TTC549 (cell line): Measurements from ENCODE around the gene XXYLT1.
"Not testable (repeated sequence)": the region's sequence is repeated elsewhere in the genome, so short reads cannot be mapped to it uniquely, and the experiment has no call there.

Experiments
- FAIRE-seq: peaks from 2 replicates; lab custom pipeline; 2012; peaks lifted over from hg19 to GRCh38; lab: Jason Lieb, UNC

XXYLT1 gene

GRCh38 chr3:195096484-195097330, 174.3 kb downstream of the XXYLT1 start:
- no peak for FAIRE-seq

GRCh38 chr3:195096053-195096452, 174.9 kb downstream of the XXYLT1 start:
- FAIRE-seq: no peak

- FAIRE-seq: no peak
Observed at GRCh38 chr3:195095704-195096036, 175.3 kb downstream of the XXYLT1 start.

GRCh38 chr3:195095035-195095703, 175.8 kb downstream of the XXYLT1 start:
- FAIRE-seq: no peak

GRCh38 chr3:195094191-195094921, 176.6 kb downstream of the XXYLT1 start:
- no peak for FAIRE-seq

- no peak for FAIRE-seq
Observed at GRCh38 chr3:195093731-195094130, 177.2 kb downstream of the XXYLT1 start.

GRCh38 chr3:195087840-195088601, 182.9 kb downstream of the XXYLT1 start:
- FAIRE-seq: not testable (repeated sequence)

- FAIRE-seq: no peak
Observed at GRCh38 chr3:195087328-195087727, 183.6 kb downstream of the XXYLT1 start.

GRCh38 chr3:195086885-195087284, 184.1 kb downstream of the XXYLT1 start:
- no peak for FAIRE-seq

- FAIRE-seq: no peak
Observed at GRCh38 chr3:195086341-195086740, 184.6 kb downstream of the XXYLT1 start.

- FAIRE-seq: no peak
Observed at GRCh38 chr3:195085356-195086130, 185.4 kb downstream of the XXYLT1 start.

GRCh38 chr3:195084746-195085145, 186.2 kb downstream of the XXYLT1 start:
- no peak for FAIRE-seq

- FAIRE-seq: no peak
Observed at GRCh38 chr3:195083659-195084058, 187.3 kb downstream of the XXYLT1 start.

- no peak for FAIRE-seq
Observed at GRCh38 chr3:195082811-195083210, 188.1 kb downstream of the XXYLT1 start.

- FAIRE-seq: no peak
Observed at GRCh38 chr3:195081242-195081963, 189.6 kb downstream of the XXYLT1 start.

- FAIRE-seq: no peak
Observed at GRCh38 chr3:195080571-195081151, 190.3 kb downstream of the XXYLT1 start.

- no peak for FAIRE-seq
Observed at GRCh38 chr3:195080125-195080524, 190.8 kb downstream of the XXYLT1 start.

GRCh38 chr3:195079636-195080035, 191.3 kb downstream of the XXYLT1 start:
- FAIRE-seq: no peak

- no peak for FAIRE-seq
Observed at GRCh38 chr3:195078891-195079440, 192.0 kb downstream of the XXYLT1 start.
